ENCODE measurements around the gene REPIN1. TPM values are rescaled to one million over a fixed set of nuclear protein-coding genes. Genes with fewer than 3 reads are reported as not detected.
A peak's percentile ranks its signal among the peaks of the same experiment; 100 is the strongest.

Gene REPIN1
- polyA plus RNA-seq, 1 of the 3 experiments (the other 2 are of a cell fraction) = 91.6 TPM

GRCh38 chr7:150398965-150399320 is 30.3 kb downstream of the REPIN1 start (continued):
- TF ChIP-seq POLR2AphosphoS5 (IDR thresholded peaks at IDR 0.05; ENCODE audit: low read depth, low read length) (no peak), RAD21 (IDR thresholded peaks at IDR 0.05; ENCODE audit: low read length) (no peak)

GRCh38 chr7:150399421-150400007 is 30.9 kb downstream of the REPIN1 start:
- Histone ChIP-seq H3K27ac (ENCODE audit: low read depth in 2 of 2, low read length in 1 of 2) (peak overlapping the region in 1 of 2 experiments; percentile 49; a peak in 2 of 4 replicates), H3F3A (replicated peaks; ENCODE audit: insufficient read depth) (peaks cover 9% of the 10 kb centered on the region), H3K9me2 (no peaks in the 10 kb centered on the region), H2AFZ (ENCODE audit: low read depth) (no peak overlapping the region), H3K27me3 (ENCODE audit: insufficient read depth) (no peaks in the 10 kb centered on the region), H3K4me1 (ENCODE audit: control insufficient read depth in 1 of 2, insufficient read depth in 2 of 2, low read depth in 1 of 2, low read length in 1 of 2) (peaks cover 15 to 31% of the 10 kb centered on the region in 2 experiments), H3K4me3 (ENCODE audit: low read depth in 2 of 2, low read length in 1 of 2) (no peak overlapping the region), H4K20me1 (ENCODE audit: insufficient read depth) (no peaks in the 10 kb centered on the region), H3K9ac (no peak overlapping the region; the same call in 1 of the 2 replicates), H3K36me3 (replicated peaks in 1 of 2; ENCODE audit: control insufficient read depth in 1 of 2, insufficient read depth in 2 of 2, low read length in 1 of 2) (peaks cover 0 to 17% of the 10 kb centered on the region in 2 experiments), H3K9me3 (no peaks in the 10 kb centered on the region), H3K4me2 (peak overlapping the region; percentile 58; the same call in 1 of the 2 replicates), H3K79me2 (ENCODE audit: insufficient read depth) (no peaks in the 10 kb centered on the region)
- 95% methylated on average over 15 of the region's 15 CpGs for WGBS (ENCODE audit: low lambda C conversion rate)
- CTCF ChIA-PET = interaction anchor here (1.0 to 1.9 kb wide), 3 partner anchors 14 to 43 kb away, joined by 3 to 5 read pairs (median 4); no protein-coding TSS in a partner anchor
- TF ChIP-seq ELF1 (IDR thresholded peaks at IDR 0.05) = no peak
- TF ChIP-seq MXI1 (IDR thresholded peaks at IDR 0.05; ENCODE audit: low read depth, low read length) = peak; percentile 26; the same call in 1 of the 2 replicates
- DNase-seq = no peak
- POLR2A ChIA-PET = interaction anchor here (0.8 kb wide), 1 partner anchor 31 kb away, joined by 3 read pairs; the partner anchor contains the start of gene REPIN1

- DNase-seq = peak; percentile 72
- Histone ChIP-seq H3K9me2 (no peaks in the 10 kb centered on the region), H3K9ac (no peak overlapping the region; the same call in 1 of the 2 replicates), H3F3A (replicated peaks; ENCODE audit: insufficient read depth) (peaks cover 9% of the 10 kb centered on the region), H3K4me2 (peak overlapping the region; percentile 58), H3K4me3 (ENCODE audit: low read depth in 2 of 2, low read length in 1 of 2) (no peak overlapping the region), H3K4me1 (ENCODE audit: control insufficient read depth in 1 of 2, insufficient read depth in 2 of 2, low read depth in 1 of 2, low read length in 1 of 2) (peaks cover 15 to 35% of the 10 kb centered on the region in 2 experiments), H3K27me3 (ENCODE audit: insufficient read depth) (no peaks in the 10 kb centered on the region), H3K27ac (ENCODE audit: low read depth in 2 of 2, low read length in 1 of 2) (peak overlapping the region; percentile 34 to 49; a peak in 3 of 4 replicates), H2AFZ (ENCODE audit: low read depth) (no peak overlapping the region; the same call in 1 of the 2 replicates), H3K79me2 (ENCODE audit: insufficient read depth) (no peaks in the 10 kb centered on the region), H4K20me1 (ENCODE audit: insufficient read depth) (no peaks in the 10 kb centered on the region), H3K36me3 (replicated peaks in 1 of 2; ENCODE audit: control insufficient read depth in 1 of 2, insufficient read depth in 2 of 2, low read length in 1 of 2) (peaks cover 0 to 17% of the 10 kb centered on the region in 2 experiments), H3K9me3 (no peaks in the 10 kb centered on the region)
- 40% methylated on average over 11 of the region's 11 CpGs for WGBS (ENCODE audit: low lambda C conversion rate)
- ChIA-PET POLR2A (interaction anchor here (0.8 to 2.8 kb wide), 2 partner anchors 31 to 32 kb away, joined by 3 to 10 read pairs; partner anchors contain the start of gene REPIN1), CTCF (interaction anchor here (1.2 to 1.9 kb wide), 4 partner anchors 11 to 44 kb away, joined by 4 to 5 read pairs (median 4); no protein-coding TSS in a partner anchor)
- TF ChIP-seq SIN3A (IDR thresholded peaks at IDR 0.05; ENCODE audit: borderline replicate concordance, low read depth, low read length) (peak; percentile 57; the same call in 1 of the 2 replicates), REST (IDR thresholded peaks at IDR 0.05; ENCODE audit: low read depth, low read length) (no peak), MXI1 (IDR thresholded peaks at IDR 0.05; ENCODE audit: low read depth, low read length) (peak; percentile 59; the same call in 1 of the 2 replicates), IRF3 (IDR thresholded peaks at IDR 0.05; ENCODE audit: low read depth, low read length) (no peak), EP300 (IDR thresholded peaks at IDR 0.05; ENCODE audit: borderline replicate concordance in 1 of 2, low read depth in 1 of 2, low read length in 1 of 2) (no peak), GABPA (IDR thresholded peaks at IDR 0.05; ENCODE audit: low read depth) (no peak), FOXJ3 (CRISPR knock-in tag; IDR thresholded peaks at IDR 0.05) (no peak), PBX3 (IDR thresholded peaks at IDR 0.05) (no peak), JUND (IDR thresholded peaks at IDR 0.05) (peak; percentile 23; the same call in 1 of the 2 replicates), EZH2phosphoT487 (IDR thresholded peaks at IDR 0.05; ENCODE audit: borderline replicate concordance, low read depth) (no peak), TCF12 (IDR thresholded peaks at IDR 0.05) (peak; percentile 45; the same call in 1 of the 2 replicates), FOSL2 (IDR thresholded peaks at IDR 0.05; ENCODE audit: borderline replicate concordance, low read depth) (peak; percentile 73), MAX (IDR thresholded peaks at IDR 0.05; ENCODE audit: low read depth) (0 out of 2 replicates have a peak, but pooled peaks have one; percentile 11)
Measured at GRCh38 chr7:150400008-150400787, 31.6 kb downstream of the REPIN1 start.
